Erythroblast (primary cell): ENCODE results near the gene AAGAB.

Experiments used
- DNase-seq, 2 experiments: peaks; one replicate each; lab custom pipeline; 2025; lab: John Stamatoyannopoulos, UW
- GATA1 ChIP-seq: IDR thresholded peaks from 2 replicates; pipeline ENCODE4 v1.6.1; 2011; ENCODE audit warnings: low read depth, mild to moderate bottlenecking, control low read depth, low read length, moderate library complexity
- POLR2A ChIP-seq: IDR thresholded peaks from 2 replicates; pipeline ENCODE4 v1.6.1; 2011; ENCODE audit warnings: mild to moderate bottlenecking, low read length

AAGAB gene

DNA sequence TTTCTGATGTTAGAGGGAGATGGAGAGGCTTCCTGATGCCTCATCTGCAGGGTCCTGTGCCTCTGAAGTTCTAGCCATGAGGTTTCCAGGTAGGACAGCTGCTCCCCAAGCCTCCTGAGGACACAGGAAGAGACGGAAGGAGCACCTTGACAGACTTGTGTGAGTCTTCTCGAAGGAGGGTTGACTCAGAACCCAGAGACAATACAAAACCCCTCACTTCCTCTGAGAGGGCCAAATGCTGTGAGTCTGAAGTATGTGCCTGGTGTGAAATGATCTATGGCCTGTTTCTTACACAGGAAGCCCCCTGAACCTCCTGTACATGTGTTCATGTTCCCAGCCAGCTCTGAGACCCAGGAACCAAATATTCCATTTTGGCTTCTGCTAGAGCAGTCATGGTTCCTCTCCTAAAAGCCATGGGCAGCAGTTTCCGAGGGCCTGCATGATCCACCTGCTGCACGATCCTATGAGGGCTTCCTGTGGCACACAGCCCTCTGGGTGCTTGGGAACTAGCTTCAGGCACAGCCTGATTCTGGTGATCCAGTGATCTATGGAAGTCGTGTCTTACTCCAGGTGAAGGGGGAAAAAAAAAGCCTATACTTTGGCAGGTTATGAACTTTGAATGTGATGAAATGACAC is 62.2 kb downstream of the AAGAB start:
- TF ChIP-seq GATA1 (no peak), POLR2A (no peak)
- no peak for DNase-seq

GRCh38 chr15:67190813-67191212 is 63.6 kb downstream of the AAGAB start:
- no peak for DNase-seq
- TF ChIP-seq GATA1 (no peak), POLR2A (no peak)

DNA sequence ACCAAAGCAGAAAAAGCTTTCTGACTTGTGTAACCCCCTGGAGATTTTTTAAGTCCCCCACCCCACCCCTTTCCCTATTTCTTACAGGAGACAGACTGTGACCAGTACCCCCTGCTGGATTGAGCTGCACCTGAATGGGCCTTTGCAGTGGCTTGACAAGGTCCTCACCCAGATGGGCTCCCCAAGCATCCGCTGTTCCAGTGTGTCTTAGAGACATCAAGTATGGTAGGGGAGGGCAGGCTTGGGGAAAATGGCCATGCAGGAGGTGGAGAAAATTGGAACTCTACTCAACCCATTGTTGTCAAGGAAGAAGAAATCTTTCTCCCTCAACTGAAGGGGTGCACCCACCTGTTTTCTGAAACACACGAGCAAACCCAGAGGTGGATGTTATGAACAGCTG is 64.1 kb downstream of the AAGAB start:
- TF ChIP-seq GATA1 (no peak), POLR2A (no peak)
- no peak for DNase-seq

DNA sequence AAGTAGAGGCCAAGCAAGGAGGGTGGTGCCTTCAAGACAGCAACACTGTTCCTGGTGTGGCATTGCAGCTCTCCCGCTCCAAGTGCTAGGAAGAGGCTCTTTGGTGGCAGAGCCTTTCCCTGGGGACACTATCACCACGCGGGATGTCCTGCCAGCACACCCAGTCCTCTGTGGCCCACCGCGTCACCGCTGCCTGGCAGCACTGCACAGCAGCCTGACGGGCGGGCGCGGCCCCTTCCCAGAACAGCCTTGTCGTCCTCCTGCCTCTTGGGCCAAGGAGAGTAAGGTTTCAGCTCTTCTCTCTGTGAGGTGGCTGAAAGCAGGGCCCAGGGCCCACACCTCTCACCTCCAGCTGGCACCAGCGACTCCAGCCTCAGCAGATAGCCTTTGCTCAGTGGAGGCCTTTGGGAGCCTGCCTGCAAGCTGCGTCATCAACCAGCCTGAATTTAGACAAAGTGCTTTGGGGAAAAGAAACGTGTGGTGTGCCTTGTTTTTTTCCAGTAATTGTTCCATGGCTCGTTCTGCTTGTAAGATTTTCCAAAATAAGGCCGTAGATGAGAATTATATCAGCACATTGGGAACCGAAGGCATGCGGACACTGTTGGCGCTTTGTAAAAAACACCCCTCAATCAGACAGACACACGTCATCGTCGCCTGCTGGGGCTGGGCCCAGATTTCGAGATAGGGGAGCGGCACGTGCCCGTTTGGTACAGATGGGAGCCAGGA is 65.0 kb downstream of the AAGAB start:
- no peak for DNase-seq
- TF ChIP-seq POLR2A = no peak
- no peak for TF ChIP-seq GATA1

- DNase-seq = no peak
- no peak for TF ChIP-seq GATA1
- no peak for TF ChIP-seq POLR2A
Measured at GRCh38 chr15:67188551-67189218, 65.8 kb downstream of the AAGAB start.

- TF ChIP-seq GATA1 (no peak), POLR2A (no peak)
- no peak for DNase-seq
Measured at GRCh38 chr15:67187351-67187854, 67.1 kb downstream of the AAGAB start.

DNA sequence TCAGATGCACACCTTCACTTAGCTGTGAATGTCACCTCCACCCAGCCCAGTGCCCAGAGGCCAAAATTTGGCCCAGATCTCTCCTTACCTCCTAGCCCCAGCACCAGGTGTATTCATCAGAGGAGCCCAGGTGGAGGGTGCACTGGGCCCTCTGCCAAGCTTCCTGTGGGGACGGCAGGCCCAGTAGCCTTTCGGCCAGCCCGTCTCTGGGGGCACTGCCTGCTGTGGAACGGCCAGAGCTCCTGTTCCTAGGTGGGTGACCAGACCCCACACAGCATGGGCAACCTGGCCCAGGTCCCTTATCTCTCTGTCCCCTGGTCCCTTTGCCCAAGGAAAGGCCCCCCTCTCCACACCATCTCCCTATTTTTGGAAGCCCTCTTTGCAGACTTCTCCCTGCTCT is 67.8 kb downstream of the AAGAB start:
- no peak for DNase-seq

DNA sequence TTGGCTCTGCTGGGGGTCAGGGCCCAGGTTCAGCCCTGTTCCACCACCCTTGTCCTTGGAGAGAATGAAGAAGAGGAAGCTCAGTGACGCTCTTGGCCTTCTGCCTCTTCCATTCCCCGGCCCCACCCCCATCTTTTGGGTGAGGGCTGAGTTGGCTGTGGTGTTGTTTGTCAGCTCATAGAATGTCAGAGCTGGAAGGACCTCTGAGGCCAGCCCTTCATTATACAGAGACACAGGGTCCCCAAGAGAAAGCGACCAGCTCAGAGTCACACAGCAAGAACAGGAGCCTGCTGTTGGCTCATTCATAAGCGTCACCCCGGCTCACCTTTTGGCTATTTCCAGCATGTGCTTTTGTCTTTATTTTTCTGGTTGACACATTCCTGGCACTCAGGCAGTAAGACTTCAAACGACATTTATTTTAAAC is 68.2 kb downstream of the AAGAB start:
- no peak for TF ChIP-seq GATA1
- TF ChIP-seq POLR2A = no peak
- no peak for DNase-seq

More for the DNA sequence above, 67.8 kb downstream of the AAGAB start:
- TF ChIP-seq POLR2A (no peak), GATA1 (no peak)

DNA sequence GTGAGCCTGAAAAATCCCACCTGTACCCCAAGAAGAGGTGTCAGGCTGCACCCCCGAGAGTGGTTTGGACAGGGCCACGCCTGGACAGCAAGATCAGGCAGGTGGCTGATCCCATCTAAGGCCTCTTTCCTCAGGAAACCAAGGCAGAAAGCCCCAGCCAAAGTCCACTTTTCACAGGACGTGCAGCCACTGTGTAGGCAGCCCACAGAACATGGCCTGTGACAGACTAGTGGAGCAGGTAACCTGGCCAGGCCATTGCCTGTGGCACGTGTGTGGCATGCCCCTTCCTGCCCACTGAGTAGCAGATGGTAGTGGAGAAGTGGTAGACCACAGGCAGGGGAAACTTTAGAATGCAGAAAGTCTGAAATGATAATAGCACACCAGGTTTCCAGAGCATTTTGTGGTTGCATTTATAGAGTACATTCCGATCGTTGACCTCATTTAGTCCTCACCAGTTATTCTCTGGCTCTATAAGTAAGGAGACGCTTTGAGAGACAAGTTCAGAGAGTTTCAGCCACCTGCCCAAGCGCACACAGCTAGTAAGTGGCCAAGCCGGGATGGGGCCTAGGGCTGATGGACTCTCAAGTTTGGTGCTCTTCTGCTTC is 68.7 kb downstream of the AAGAB start:
- DNase-seq = no peak

DNA sequence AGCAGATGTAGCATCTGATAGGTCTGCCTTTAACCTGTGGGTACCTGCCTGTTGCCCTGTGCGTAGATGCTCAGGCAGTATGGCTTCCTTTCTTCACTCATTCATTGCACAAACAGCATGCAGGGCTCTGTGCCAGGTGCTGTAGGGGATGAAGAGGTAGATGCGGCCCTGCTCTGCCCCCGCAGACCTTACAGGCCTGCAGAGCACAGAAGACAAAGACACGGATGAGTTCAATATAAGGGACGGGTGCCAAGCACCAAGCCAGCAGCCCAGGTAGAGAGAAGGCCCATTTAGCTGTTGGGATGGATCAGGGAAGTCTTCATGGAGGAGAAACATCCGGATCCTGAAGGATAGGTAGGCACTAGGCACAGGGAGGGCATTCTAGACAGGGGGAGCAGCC is 69.4 kb downstream of the AAGAB start:
- no peak for DNase-seq
- TF ChIP-seq POLR2A (no peak), GATA1 (no peak)

More for the DNA sequence above, 68.7 kb downstream of the AAGAB start:
- TF ChIP-seq POLR2A (no peak), GATA1 (no peak)

DNA sequence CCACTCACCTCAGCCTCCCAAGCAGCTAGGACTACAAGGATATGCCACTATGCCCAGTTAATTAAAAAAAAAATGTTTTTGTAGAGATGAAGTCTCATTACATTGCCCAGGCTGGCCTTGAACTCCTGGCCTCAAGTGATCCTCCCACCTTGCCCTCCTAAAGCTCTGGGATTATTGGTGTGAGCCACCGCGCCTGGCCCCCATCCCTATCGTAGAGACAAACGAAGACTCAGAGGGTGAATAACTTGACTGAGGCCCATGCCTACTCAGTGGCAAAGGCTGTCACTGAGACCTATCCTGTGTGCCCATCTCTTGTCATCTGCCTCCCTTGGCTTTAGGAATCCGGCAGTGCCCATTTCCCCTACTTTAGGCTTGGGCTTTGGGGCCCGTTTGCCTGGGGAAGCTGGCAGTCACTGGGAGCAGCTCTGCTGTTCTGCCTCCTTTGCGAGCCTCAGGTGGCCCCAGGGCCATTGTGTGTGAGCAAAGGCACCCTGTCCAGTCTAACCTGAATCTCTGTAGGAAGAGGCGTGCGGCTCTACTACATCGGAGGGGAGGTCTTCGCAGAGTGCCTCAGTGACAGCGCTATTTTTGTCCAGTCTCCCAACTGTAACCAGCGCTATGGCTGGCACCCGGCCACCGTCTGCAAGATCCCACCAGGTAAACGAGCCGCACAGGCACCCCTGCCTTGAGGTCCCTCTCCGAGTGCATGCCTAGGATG is 70.1 kb downstream of the AAGAB start:
- TF ChIP-seq POLR2A (no peak), GATA1 (no peak)
- no peak for DNase-seq

DNA sequence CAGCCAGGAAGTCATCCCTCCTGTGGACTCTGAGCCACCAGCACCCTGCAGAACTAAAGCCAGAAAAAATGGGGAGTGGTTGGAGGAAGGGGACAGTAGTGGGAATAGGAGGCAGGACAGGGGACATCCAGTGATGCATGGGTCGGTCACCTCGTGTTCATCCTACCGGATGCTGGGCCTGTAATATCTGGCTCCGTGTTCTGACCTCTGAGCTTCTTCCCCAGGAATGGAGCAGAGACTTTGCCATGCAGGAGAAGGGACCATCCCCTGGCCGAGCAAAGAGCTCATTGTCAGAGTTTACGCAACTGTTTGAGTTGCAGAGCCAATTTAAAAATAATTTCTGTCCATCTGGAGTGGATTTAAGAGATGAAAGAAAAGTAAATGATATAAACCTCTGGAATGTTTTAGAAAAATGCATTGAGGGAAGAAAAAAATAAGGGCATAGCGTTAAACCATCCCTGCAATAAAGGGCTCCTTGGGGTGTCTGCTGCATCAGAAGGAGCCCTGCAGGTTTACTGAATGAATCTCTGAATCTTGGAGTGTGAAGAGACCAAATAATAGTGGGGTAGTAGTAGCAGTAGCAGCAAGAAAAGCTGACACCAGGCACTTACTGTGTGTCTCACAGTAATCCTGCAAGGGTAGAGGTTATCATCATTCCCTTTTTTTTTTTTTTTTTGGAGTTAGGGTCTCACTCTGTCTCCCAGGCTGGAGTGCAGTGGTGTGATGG is 70.9 kb downstream of the AAGAB start:
- no peak for TF ChIP-seq GATA1
- no peak for TF ChIP-seq POLR2A
- no peak for DNase-seq
